ENCODE data around the gene MRPL38.
"Not testable (repeated sequence)": the region's sequence is repeated elsewhere in the genome, so short reads cannot be mapped to it uniquely, and the experiment has no call there.

The MRPL38 gene

DNA sequence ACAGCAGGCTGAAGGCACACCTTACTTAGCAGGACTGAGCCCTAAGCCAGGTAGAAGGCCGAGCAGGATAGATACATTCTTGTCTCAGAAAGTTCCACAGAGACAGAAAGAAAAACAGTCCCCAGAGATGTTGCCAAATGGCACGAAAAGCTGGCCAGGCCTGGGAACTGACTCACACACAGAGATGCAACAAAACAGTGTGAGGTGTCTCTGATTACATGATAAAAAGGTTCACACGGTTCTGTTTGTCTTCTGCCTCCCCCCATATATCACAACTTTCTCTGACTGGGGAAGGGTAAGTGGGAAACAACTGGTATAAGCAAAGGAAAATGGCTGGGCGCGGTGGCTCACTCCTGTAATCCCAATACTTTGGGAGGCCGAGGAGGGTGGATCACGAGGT lies 51.3 kb downstream of the MRPL38 start:
- TF ChIP-seq, protein P1, sequence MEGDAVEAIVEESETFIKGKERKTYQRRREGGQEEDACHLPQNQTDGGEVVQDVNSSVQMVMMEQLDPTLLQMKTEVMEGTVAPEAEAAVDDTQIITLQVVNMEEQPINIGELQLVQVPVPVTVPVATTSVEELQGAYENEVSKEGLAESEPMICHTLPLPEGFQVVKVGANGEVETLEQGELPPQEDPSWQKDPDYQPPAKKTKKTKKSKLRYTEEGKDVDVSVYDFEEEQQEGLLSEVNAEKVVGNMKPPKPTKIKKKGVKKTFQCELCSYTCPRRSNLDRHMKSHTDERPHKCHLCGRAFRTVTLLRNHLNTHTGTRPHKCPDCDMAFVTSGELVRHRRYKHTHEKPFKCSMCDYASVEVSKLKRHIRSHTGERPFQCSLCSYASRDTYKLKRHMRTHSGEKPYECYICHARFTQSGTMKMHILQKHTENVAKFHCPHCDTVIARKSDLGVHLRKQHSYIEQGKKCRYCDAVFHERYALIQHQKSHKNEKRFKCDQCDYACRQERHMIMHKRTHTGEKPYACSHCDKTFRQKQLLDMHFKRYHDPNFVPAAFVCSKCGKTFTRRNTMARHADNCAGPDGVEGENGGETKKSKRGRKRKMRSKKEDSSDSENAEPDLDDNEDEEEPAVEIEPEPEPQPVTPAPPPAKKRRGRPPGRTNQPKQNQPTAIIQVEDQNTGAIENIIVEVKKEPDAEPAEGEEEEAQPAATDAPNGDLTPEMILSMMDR (conservative IDR thresholded peaks at IDR 0.05), result no peak
- no peak for TF ChIP-seq ZFX (IDR thresholded peaks at IDR 0.05)
- H3K27ac ChIP-seq, result no peak overlapping the region

DNA sequence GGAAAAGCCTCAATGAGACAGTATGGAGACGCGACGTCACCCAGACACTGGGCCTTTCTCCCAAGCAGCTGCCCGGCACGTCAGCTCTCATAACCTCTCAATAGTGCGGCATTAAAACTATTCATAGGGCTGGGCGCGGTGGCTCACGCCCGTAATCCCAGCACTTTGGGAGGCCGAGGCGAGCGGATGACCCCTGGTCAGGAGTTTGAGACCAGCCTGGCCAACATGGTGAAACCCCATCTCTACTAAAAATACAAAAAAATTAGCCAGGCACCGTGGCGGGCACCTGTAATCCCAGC lies 53.0 kb downstream of the MRPL38 start:
- not testable (repeated sequence) for H3K27ac ChIP-seq

DNA sequence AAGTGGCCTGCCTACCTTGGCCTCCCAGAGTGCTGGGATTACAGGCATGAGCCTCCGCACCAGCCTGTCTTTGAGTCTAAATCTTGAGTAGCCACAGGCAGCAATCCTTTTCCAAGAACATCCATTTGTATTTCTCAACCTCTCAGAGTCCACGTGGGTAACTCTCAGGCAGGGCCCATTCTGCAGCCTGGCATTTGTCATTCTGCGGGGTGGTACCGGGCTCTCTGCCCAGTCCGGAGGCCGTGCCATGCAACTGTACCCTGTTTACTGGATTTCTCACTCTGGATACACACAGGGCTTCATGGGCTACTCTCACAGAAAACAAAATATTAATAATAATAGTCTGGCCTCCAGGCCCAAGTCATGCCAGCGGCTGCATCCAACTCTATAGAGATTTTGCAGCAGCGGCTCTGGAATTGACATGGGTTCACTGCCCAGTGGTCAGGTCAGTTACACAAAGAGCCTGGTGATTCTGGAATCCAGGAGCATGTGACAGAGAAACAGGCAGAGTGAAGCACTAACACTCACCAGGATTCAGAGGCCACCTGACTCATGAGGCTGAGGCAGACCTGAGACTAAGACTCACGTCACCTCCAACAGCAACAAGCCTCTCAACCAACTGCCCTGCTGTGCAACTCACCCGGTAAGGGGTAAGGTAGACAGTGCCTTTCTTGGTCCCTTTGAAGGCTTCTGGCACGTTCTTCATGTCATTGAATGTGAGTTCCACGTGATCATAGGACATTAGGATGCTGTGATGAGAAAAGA lies 53.6 kb downstream of the MRPL38 start:
- no peak for TF ChIP-seq ZFX (IDR thresholded peaks at IDR 0.05)
- TF ChIP-seq, protein P1 (conservative IDR thresholded peaks at IDR 0.05), result no peak
- no peak overlapping the region for H3K27ac ChIP-seq

DNA sequence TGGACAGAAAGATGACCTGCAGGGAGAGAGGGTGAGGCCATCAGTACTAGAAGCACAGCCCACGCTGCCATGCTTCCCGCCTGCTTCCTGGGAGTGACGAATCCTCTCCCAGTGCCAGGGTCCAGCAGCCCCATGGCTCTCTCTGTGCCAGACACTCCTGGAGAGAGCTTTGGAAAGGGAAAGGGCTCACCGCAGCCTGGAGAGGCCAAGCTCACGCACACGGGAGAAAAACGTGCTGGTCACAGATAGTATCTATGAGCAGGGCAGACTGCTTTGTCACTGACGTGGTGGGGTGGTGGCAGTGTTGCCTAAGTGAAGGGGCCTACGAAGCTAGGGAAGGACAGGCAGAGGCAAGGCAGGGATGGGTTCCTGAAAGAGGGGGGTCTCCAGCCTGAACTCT lies 55.0 kb downstream of the MRPL38 start:
- TF ChIP-seq ZFX (IDR thresholded peaks at IDR 0.05), result no peak
- TF ChIP-seq, protein P1 (conservative IDR thresholded peaks at IDR 0.05), result no peak
- no peak overlapping the region for H3K27ac ChIP-seq

DNA sequence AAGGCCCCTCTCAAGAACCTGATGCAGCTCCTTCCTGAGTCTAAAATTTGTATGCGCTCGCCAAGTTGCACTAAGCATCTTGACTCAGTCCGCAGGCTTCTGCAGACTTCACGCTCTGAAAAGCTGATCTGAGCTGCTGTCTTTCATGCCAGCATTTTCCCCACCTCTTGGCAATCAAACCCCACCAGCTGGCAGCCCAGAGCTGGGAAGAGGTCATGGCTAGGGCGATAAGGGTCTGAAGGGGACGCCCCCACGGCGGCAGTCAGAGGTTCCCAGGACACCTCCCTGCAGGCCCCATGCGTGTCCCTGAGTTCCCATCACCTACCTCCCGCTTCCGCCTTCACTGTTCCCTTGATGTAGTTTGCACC lies 55.4 kb downstream of the MRPL38 start:
- TF ChIP-seq ZFX (IDR thresholded peaks at IDR 0.05), result no peak
- TF ChIP-seq, protein P1 (conservative IDR thresholded peaks at IDR 0.05), result no peak

More for the DNA sequence above, 55.4 kb downstream of the MRPL38 start:
- H3K27ac ChIP-seq, result no peak overlapping the region
